Keratinocyte (primary cell): Measurements from ENCODE around the gene GPC3.

Source experiments
- CTCF ChIP-seq, 3 experiments: IDR thresholded peaks in 1 of 3; conservative IDR thresholded peaks in 1 of 3; optimal IDR thresholded peaks in 1 of 3; 2 replicates in 2 of 3; 3 replicates in 1 of 3; pipeline versions ENCODE3 to v1.5.1; 2011; ENCODE audit warnings: low read length in 3 of 3, mild to moderate bottlenecking in 3 of 3, moderate library complexity in 2 of 3, control low read depth in 1 of 3, inconsistent platforms in 1 of 3; ENCODE audit not compliant: insufficient read depth in 2 of 3; ENCODE audit errors: extremely low read depth in 1 of 3
- EZH2 ChIP-seq: IDR thresholded peaks from one replicate; pipeline ENCODE4 v1.6.1; 2012; ENCODE audit warnings: inconsistent platforms, mild to moderate bottlenecking, low read length, moderate library complexity

- TF ChIP-seq CTCF (optimal IDR thresholded peaks at IDR 0.05 in 1 of 3, IDR thresholded peaks at IDR 0.05 in 1 of 3, conservative IDR thresholded peaks at IDR 0.05 in 1 of 3; ENCODE audit: extremely low read depth in 1 of 3, insufficient read depth in 2 of 3, low read length in 3 of 3) = no peak
- TF ChIP-seq EZH2 = no peak
Measured at GRCh38 chrX:134025986-134026545, 40.7 kb upstream of the GPC3 start.
